Myocyte (in vitro differentiated cells): ENCODE measurements around the gene ABCC6. TPM values are rescaled to one million over a fixed set of nuclear protein-coding genes. Genes with fewer than 3 reads are reported as not detected.
"Not testable (repeated sequence)": the region's sequence is repeated elsewhere in the genome, so short reads cannot be mapped to it uniquely, and the experiment has no call there.

ENCODE experiments used
- DNase-seq: peaks from one replicate; pipeline ENCODE4 v3.0.0-alpha.2; 2012; ENCODE audit warnings: low read depth
- total RNA-seq: library from RNA; depleted of rRNA; stranded (reverse); fragments of >200 nt; gene quantifications from 2 replicates; pipeline ENCODE4 v1.2.3, GENCODE V29; 2014

Gene ABCC6
- total RNA-seq, 1 donor from 2014 or later = 0.43 TPM

GRCh38 chr16:16190546-16190945 is 32.7 kb downstream of the ABCC6 start:
- no peak for DNase-seq

GRCh38 chr16:16189842-16190241 is 33.5 kb downstream of the ABCC6 start:
- DNase-seq = no peak

GRCh38 chr16:16188827-16189226 is 34.5 kb downstream of the ABCC6 start:
- DNase-seq = no peak

GRCh38 chr16:16186820-16187219 is 36.5 kb downstream of the ABCC6 start:
- DNase-seq = no peak

GRCh38 chr16:16185095-16185494 is 38.2 kb downstream of the ABCC6 start:
- DNase-seq = no peak

- DNase-seq = no peak
These were observed 38.7 kb downstream of the ABCC6 start for GRCh38 chr16:16184594-16184993.

- no peak for DNase-seq
These were observed 39.7 kb downstream of the ABCC6 start for GRCh38 chr16:16183562-16183961.

- DNase-seq = no peak
These were observed 40.4 kb downstream of the ABCC6 start for GRCh38 chr16:16182918-16183317.

- not testable (repeated sequence) for DNase-seq
These were observed 41.5 kb downstream of the ABCC6 start for GRCh38 chr16:16181748-16182147.

GRCh38 chr16:16178455-16179162 is 44.7 kb downstream of the ABCC6 start:
- DNase-seq = no peak

GRCh38 chr16:16176328-16176727 is 47.0 kb downstream of the ABCC6 start:
- no peak for DNase-seq

- no peak for DNase-seq
These were observed 48.0 kb downstream of the ABCC6 start for GRCh38 chr16:16175296-16175695.

GRCh38 chr16:16172991-16173390 is 50.3 kb downstream of the ABCC6 start:
- DNase-seq = no peak

- DNase-seq = no peak
These were observed 51.9 kb downstream of the ABCC6 start for GRCh38 chr16:16171332-16171919.

GRCh38 chr16:16169615-16170014 is 53.7 kb downstream of the ABCC6 start:
- no peak for DNase-seq

- DNase-seq = no peak
These were observed 54.9 kb downstream of the ABCC6 start for GRCh38 chr16:16168431-16168830.

GRCh38 chr16:16167927-16168326 is 55.4 kb downstream of the ABCC6 start:
- DNase-seq = no peak

GRCh38 chr16:16166949-16167348 is 56.3 kb downstream of the ABCC6 start:
- DNase-seq = no peak

GRCh38 chr16:16166085-16166484 is 57.2 kb downstream of the ABCC6 start:
- DNase-seq = no peak

GRCh38 chr16:16164243-16164642 is 59.1 kb downstream of the ABCC6 start:
- no peak for DNase-seq

- no peak for DNase-seq
These were observed 59.7 kb downstream of the ABCC6 start for GRCh38 chr16:16163571-16163970.

GRCh38 chr16:16163109-16163508 is 60.2 kb downstream of the ABCC6 start:
- no peak for DNase-seq

- no peak for DNase-seq
These were observed 60.7 kb downstream of the ABCC6 start for GRCh38 chr16:16162591-16162990.
